Lung microvascular endothelial cell (primary cell): ENCODE data around the gene PTTG2. TPM values are rescaled to one million over a fixed set of nuclear protein-coding genes. Genes with fewer than 3 reads are reported as not detected.

ENCODE experiments used
- DNase-seq, 2 donors: peaks; one replicate each; pipeline versions ENCODE4 v3.0.0 to v3.0.0-alpha.2; 2010; ENCODE audit warnings: low read depth in 2 of 2
- total RNA-seq: library from RNA; depleted of rRNA; stranded (reverse); fragments of >200 nt; gene quantifications from 2 replicates; pipeline ENCODE4 v1.2.1, GENCODE V29; 2014

The PTTG2 gene
- total RNA-seq, 1 donor from 2014 or later, result not detected

GRCh38 chr4:38008571-38009021, 48.4 kb downstream of the PTTG2 start:
- no peak for DNase-seq

- no peak for DNase-seq
Measured at GRCh38 chr4:38009421-38009820, 49.2 kb downstream of the PTTG2 start.

GRCh38 chr4:38009949-38010348, 49.8 kb downstream of the PTTG2 start:
- DNase-seq, result no peak

Other genes with a start within 250 kb of the PTTG2 start
- 21.8 and 22.2 TPM in 2 replicates for gene PGM2, start 133.7 kb upstream of the PTTG2 start, total RNA-seq
- gene TBC1D1, start 69.3 kb upstream of the PTTG2 start, total RNA-seq, result 85.0 and 107 TPM in 2 replicates